Muscle layer of colon (tissue), 2 donors: ENCODE data around the gene ZNF772.
"Not testable (repeated sequence)": the region's sequence is repeated elsewhere in the genome, so short reads cannot be mapped to it uniquely, and the experiment has no call there.

Experiments used
- H3K27ac ChIP-seq: one replicate; pipeline ENCODE4 v1.7.0; 2013; ENCODE audit warnings: low read depth, mild to moderate bottlenecking, low read length, moderate library complexity
- H3K27me3 ChIP-seq, 2 donors: one replicate each; pipeline ENCODE4 v1.7.0; 2013; ENCODE audit warnings: low read length in 2 of 2, mild to moderate bottlenecking in 2 of 2; ENCODE audit not compliant: insufficient read depth in 2 of 2, control insufficient read depth in 1 of 2
- H3K36me3 ChIP-seq: one replicate; pipeline ENCODE4 v1.7.0; 2013; ENCODE audit warnings: mild to moderate bottlenecking, low read length; ENCODE audit not compliant: insufficient read depth
- H3K4me1 ChIP-seq: one replicate; pipeline ENCODE4 v1.7.0; 2013; ENCODE audit warnings: mild to moderate bottlenecking, low read length; ENCODE audit not compliant: insufficient read depth
- H3K4me3 ChIP-seq, 2 donors: one replicate each; pipeline ENCODE4 v1.7.0; 2013; ENCODE audit warnings: low read length in 2 of 2, low read depth in 1 of 2, mild to moderate bottlenecking in 1 of 2, moderate library complexity in 1 of 2
- H3K9ac ChIP-seq: one replicate; pipeline ENCODE4 v1.7.0; 2013; ENCODE audit warnings: low read length
- H3K9me3 ChIP-seq: one replicate; pipeline ENCODE4 v1.7.0; 2013; ENCODE audit warnings: mild to moderate bottlenecking, low read length
- donor health status: abdominal sarcoma.
- donor health status: Adenocarcinoma of cecum.

ZNF772 gene

GRCh38 chr19:57477191-57478008 lies at the start of gene ZNF772:
Gene ZNF772 (minus strand): TSS chr19:57477566. CDS start chr19:57477309, 257 bp downstream.
- Histone ChIP-seq H3K36me3 (peaks cover 37% of the 10 kb centered on the region), H3K9ac (no peak within 1 kb of the TSS), H3K4me1 (no peaks in the 10 kb centered on the region), H3K27me3 (no peaks in the 10 kb centered on the region), H3K27ac (peak within 1 kb of the TSS; percentile 88), H3K9me3 (peaks cover 45% of the 10 kb centered on the region), H3K4me3 (peak within 1 kb of the TSS; percentile 70 to 80)

GRCh38 chr19:57518021-57518420 lies 40.7 kb upstream of the ZNF772 start:
- peaks cover 25% of the 10 kb centered on the region for H3K36me3 ChIP-seq
- H3K9me3 ChIP-seq: peaks cover 20% of the 10 kb centered on the region
- not testable (repeated sequence) for H3K4me1 ChIP-seq, H3K27ac ChIP-seq, H3K9ac ChIP-seq, H3K27me3 ChIP-seq, H3K4me3 ChIP-seq

- Histone ChIP-seq H3K27me3 (no peaks in the 10 kb centered on the region), H3K4me3 (no peak overlapping the region), H3K9me3 (peaks cover 28% of the 10 kb centered on the region), H3K27ac (no peak overlapping the region), H3K4me1 (no peaks in the 10 kb centered on the region), H3K9ac (no peak overlapping the region), H3K36me3 (peaks cover 27% of the 10 kb centered on the region)
Measured at GRCh38 chr19:57515255-57515654, 37.9 kb upstream of the ZNF772 start.

GRCh38 chr19:57512845-57513244 lies 35.5 kb upstream of the ZNF772 start:
- no peaks in the 10 kb centered on the region for H3K27me3 ChIP-seq

GRCh38 chr19:57511484-57511883 lies 34.1 kb upstream of the ZNF772 start:
- no peaks in the 10 kb centered on the region for H3K4me1 ChIP-seq
- H3K9ac ChIP-seq: no peak overlapping the region
- H3K27me3 ChIP-seq: no peaks in the 10 kb centered on the region
- peaks cover 47% of the 10 kb centered on the region for H3K9me3 ChIP-seq
- H3K36me3 ChIP-seq: peaks cover 43% of the 10 kb centered on the region
- H3K4me3 ChIP-seq: no peak overlapping the region
- no peak overlapping the region for H3K27ac ChIP-seq

More at GRCh38 chr19:57512845-57513244, 35.5 kb upstream of the ZNF772 start:
- Histone ChIP-seq H3K9me3 (peaks cover 40% of the 10 kb centered on the region), H3K9ac (no peak overlapping the region), H3K4me3 (no peak overlapping the region), H3K27ac (no peak overlapping the region), H3K36me3 (peaks cover 33% of the 10 kb centered on the region), H3K4me1 (no peaks in the 10 kb centered on the region)

GRCh38 chr19:57506163-57506562 lies 28.8 kb upstream of the ZNF772 start:
- no peak overlapping the region for H3K4me3 ChIP-seq
- H3K9ac ChIP-seq: no peak overlapping the region
- H3K4me1 ChIP-seq: peaks cover 2% of the 10 kb centered on the region
- no peak overlapping the region for H3K27ac ChIP-seq
- H3K9me3 ChIP-seq: peaks cover 27% of the 10 kb centered on the region
- H3K27me3 ChIP-seq: no peaks in the 10 kb centered on the region
- H3K36me3 ChIP-seq: peaks cover 34% of the 10 kb centered on the region

- not testable (repeated sequence) for H3K27ac ChIP-seq, H3K27me3 ChIP-seq, H3K4me1 ChIP-seq, H3K9ac ChIP-seq, H3K36me3 ChIP-seq, H3K9me3 ChIP-seq
- H3K4me3 ChIP-seq: peak overlapping the region in 1 of 2 donors; percentile 24
Measured at GRCh38 chr19:57500400-57500799, 23.0 kb upstream of the ZNF772 start.

GRCh38 chr19:57499680-57500395 lies 22.5 kb upstream of the ZNF772 start, which contains the start of gene ZNF773:
Gene ZNF773 (plus strand): TSS chr19:57499938. CDS start chr19:57500081, 143 bp downstream.
- H3K36me3 ChIP-seq, H3K4me1 ChIP-seq, H3K9me3 ChIP-seq, H3K9ac ChIP-seq, H3K27me3 ChIP-seq: not testable (repeated sequence)
- Histone ChIP-seq H3K4me3 (peak within 1 kb of the TSS; percentile 49 to 60), H3K27ac (peak within 1 kb of the TSS; percentile 53)

GRCh38 chr19:57499332-57499679 lies 21.9 kb upstream of the ZNF772 start:
- peak overlapping the region in 1 of 2 donors; percentile 49 for H3K4me3 ChIP-seq
- H3K27ac ChIP-seq, H3K9ac ChIP-seq, H3K27me3 ChIP-seq, H3K4me1 ChIP-seq, H3K9me3 ChIP-seq, H3K36me3 ChIP-seq: not testable (repeated sequence)

GRCh38 chr19:57488299-57488644 lies 10.9 kb upstream of the ZNF772 start:
- H3K9ac ChIP-seq, H3K9me3 ChIP-seq, H3K4me1 ChIP-seq, H3K27me3 ChIP-seq, H3K27ac ChIP-seq: not testable (repeated sequence)
- Histone ChIP-seq H3K4me3 (peak overlapping the region in 1 of 2 donors; percentile 38), H3K36me3 (peaks cover 20% of the 10 kb centered on the region)

- peaks cover 15% of the 10 kb centered on the region for H3K36me3 ChIP-seq
- not testable (repeated sequence) for H3K4me1 ChIP-seq, H3K9me3 ChIP-seq, H3K9ac ChIP-seq, H3K27me3 ChIP-seq
- peak within 1 kb of the TSS; percentile 67 for H3K27ac ChIP-seq
- peak within 1 kb of the TSS; percentile 68 to 91 for H3K4me3 ChIP-seq
Measured at GRCh38 chr19:57487477-57488298, 10.3 kb upstream of the ZNF772 start, which contains the start of gene ZNF419. Gene ZNF419 (plus strand): TSS chr19:57487750. CDS start chr19:57487951, 201 bp downstream.
